GM18873 (cell line): ENCODE results near the gene CAMTA1.

ENCODE experiments used
- ATAC-seq: cut with Tn5 transposase; IDR thresholded peaks from one replicate; pipeline ENCODE4 v1.9.1; 2021; ENCODE audit warnings: mild to moderate bottlenecking, moderate library complexity, moderate number of reproducible peaks; ENCODE audit not compliant: unreplicated experiment, low FRiP score

The CAMTA1 gene

GRCh38 chr1:7256526-7256925 lies 471.3 kb downstream of the CAMTA1 start:
- no peak for ATAC-seq

- no peak for ATAC-seq
Measured at GRCh38 chr1:7257225-7257624, 472.0 kb downstream of the CAMTA1 start.

- ATAC-seq = no peak
Measured at GRCh38 chr1:7258589-7259135, 473.4 kb downstream of the CAMTA1 start.

- no peak for ATAC-seq
Measured at GRCh38 chr1:7259955-7260354, 474.7 kb downstream of the CAMTA1 start.

- no peak for ATAC-seq
Measured at GRCh38 chr1:7261490-7261889, 476.2 kb downstream of the CAMTA1 start.

GRCh38 chr1:7262611-7263010 lies 477.4 kb downstream of the CAMTA1 start:
- no peak for ATAC-seq

- ATAC-seq = no peak
Measured at GRCh38 chr1:7263021-7263960, 478.0 kb downstream of the CAMTA1 start.

- ATAC-seq = no peak
Measured at GRCh38 chr1:7264101-7264500, 478.8 kb downstream of the CAMTA1 start.

- no peak for ATAC-seq
Measured at GRCh38 chr1:7265771-7266371, 480.6 kb downstream of the CAMTA1 start.

GRCh38 chr1:7266561-7266960 lies 481.3 kb downstream of the CAMTA1 start:
- ATAC-seq = no peak

GRCh38 chr1:7267493-7267892 lies 482.2 kb downstream of the CAMTA1 start:
- no peak for ATAC-seq

GRCh38 chr1:7268983-7269382 lies 483.7 kb downstream of the CAMTA1 start:
- ATAC-seq = no peak

- ATAC-seq = no peak
Measured at GRCh38 chr1:7269525-7269924, 484.3 kb downstream of the CAMTA1 start.

GRCh38 chr1:7274256-7274655 lies 489.0 kb downstream of the CAMTA1 start:
- ATAC-seq = no peak

- ATAC-seq = no peak
Measured at GRCh38 chr1:7278045-7278444, 492.8 kb downstream of the CAMTA1 start.

GRCh38 chr1:7278827-7279765 lies 493.8 kb downstream of the CAMTA1 start:
- ATAC-seq = no peak

GRCh38 chr1:7279769-7280168 lies 494.5 kb downstream of the CAMTA1 start:
- no peak for ATAC-seq

GRCh38 chr1:7280347-7280960 lies 495.2 kb downstream of the CAMTA1 start:
- no peak for ATAC-seq

GRCh38 chr1:7281821-7282220 lies 496.6 kb downstream of the CAMTA1 start:
- ATAC-seq = no peak

- no peak for ATAC-seq
Measured at GRCh38 chr1:7284839-7285435, 499.7 kb downstream of the CAMTA1 start.
